Hematopoietic multipotent progenitor cell treated with erythropoietin and hydrocortisone succinate and interleukin-3 and kit ligand, for 15 days (in vitro differentiated cells): ENCODE data around the gene FXYD2.

Source experiments
- DNase-seq: peaks from one replicate; pipeline ENCODE4 v3.0.0-alpha.2; 2015; ENCODE audit warnings: low spot score

The FXYD2 gene

DNA sequence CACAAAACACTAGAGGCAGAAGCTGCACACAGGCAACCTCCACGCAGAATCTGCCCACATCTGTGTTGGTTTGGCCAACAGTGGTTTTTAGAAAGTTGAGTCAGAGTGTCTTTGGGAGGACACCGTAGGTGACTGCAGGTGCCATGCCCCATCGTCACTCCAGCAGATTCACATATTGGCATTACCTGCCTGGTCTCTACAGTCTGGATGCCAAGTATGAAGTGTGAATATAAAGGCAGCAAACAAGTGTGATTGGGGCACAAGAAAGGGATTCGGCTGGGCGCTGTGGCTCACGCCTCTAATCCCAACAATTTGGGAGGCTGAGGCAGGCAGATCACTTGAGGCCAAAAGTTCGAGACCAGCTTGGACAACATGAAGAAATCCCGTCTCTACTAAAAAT lies 11.0 kb upstream of the FXYD2 start:
- DNase-seq, result no peak

DNA sequence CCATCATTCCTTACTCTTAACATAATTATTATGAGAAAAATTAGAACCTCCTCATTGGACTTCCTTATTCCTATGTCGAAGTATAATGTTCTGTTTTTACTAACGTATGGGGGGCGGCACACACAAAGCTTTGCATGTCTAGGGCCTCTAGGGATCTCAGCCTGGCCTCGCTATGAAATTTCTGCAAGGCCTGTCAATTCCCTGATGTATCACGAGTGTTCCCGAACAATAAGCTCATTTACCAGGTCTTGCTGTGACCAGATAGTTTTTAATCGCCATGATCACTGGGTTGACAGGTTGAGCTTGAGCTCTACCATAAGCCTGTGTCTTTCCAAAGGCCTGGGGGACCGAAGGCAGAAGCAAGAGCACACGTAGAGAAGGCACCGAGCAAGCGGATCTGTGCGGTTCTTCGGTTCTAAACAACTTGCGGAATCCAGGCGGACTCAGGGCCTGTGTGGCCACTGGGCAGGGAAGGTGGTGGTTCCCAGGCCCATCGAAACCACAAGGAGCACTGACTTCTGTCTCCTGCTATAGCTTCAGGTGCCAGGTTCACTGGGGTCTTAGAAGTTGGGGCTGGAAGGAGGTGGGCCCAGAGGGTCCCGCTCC lies 10.4 kb upstream of the FXYD2 start:
- DNase-seq, result no peak

- no peak for DNase-seq
Measured at GRCh38 chr11:117834068-117834810, 9.7 kb upstream of the FXYD2 start.

GRCh38 chr11:117833401-117833891 lies 8.9 kb upstream of the FXYD2 start:
- DNase-seq, result no peak

DNA sequence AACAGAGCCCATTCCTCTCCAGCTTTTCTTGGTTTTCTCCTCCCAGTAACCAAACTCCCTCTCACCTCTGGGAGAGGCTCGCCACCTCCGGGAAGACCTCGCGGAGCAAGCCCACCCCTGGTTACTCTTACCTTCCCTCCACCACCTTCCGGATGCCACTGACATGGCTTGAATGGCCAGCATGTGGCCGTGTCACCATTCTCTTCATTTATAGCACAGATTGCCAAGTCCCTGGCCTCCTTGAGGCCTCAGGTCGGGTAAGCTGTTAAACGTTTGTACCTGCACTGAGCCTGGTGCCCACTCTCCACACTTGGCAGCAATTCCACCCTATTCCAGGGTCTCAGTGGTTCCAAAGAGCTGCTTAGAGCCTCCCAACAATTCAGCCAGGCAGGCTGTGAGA lies 8.0 kb upstream of the FXYD2 start:
- no peak for DNase-seq

DNA sequence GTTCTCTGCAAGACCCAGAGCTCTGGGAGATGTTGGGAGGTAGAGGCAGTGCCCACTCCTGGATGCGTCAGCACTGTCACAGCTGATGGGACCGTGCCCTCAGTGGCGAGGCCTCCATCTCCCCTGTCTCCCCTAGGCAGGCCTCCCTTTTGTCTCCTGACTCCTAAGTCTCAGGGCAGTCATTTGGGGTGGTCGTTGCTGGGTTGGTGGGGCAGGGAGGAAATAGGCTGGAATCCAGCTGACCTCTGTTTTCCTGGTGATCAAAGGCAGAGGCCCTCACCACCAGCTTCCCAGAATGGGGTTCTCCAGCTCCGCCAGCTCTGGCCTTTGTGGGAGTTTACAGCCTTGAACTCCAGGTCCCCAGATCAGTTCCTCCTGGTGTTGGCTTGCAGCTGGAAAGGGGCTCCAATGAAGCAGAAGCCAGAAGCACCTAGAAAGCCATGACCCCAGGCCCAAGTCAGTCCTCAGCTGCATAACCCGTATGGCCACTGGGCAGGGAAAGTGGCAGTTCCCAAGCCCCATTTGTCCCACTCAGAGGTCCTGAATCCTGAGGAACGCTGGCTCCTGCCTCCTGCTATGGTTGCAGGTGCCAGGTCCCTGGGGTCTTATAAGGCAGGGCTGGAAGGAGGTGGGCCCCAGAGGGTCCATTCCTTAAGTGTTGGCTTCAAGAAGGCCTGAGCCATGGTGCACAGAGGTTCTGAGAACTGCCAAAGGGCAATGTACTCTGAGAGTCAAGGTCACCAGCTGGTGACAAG lies 7.3 kb upstream of the FXYD2 start:
- no peak for DNase-seq

- DNase-seq, result no peak
Measured at GRCh38 chr11:117830674-117831351, 6.3 kb upstream of the FXYD2 start.

GRCh38 chr11:117830072-117830471 lies 5.5 kb upstream of the FXYD2 start:
- DNase-seq, result no peak

DNA sequence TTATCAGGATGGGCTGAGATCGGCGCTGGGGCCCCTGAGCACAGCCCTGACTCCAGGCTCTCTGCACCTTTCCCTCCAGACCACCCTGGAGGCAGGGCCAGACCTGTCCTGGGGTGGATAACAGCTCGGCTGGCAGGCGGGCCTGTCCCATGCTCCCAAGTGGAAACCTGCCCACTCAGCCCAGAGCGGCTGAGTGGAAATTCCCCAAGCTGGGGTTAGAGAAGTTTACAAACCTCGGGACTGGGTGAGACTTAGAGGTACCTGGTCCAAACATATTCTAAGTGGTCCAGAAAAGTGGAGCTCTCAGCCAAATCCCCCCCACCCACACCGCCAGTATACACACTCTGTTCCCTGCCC lies 4.8 kb upstream of the FXYD2 start:
- DNase-seq, result no peak

- no peak for DNase-seq
Measured at GRCh38 chr11:117828611-117829368, 4.2 kb upstream of the FXYD2 start.

DNA sequence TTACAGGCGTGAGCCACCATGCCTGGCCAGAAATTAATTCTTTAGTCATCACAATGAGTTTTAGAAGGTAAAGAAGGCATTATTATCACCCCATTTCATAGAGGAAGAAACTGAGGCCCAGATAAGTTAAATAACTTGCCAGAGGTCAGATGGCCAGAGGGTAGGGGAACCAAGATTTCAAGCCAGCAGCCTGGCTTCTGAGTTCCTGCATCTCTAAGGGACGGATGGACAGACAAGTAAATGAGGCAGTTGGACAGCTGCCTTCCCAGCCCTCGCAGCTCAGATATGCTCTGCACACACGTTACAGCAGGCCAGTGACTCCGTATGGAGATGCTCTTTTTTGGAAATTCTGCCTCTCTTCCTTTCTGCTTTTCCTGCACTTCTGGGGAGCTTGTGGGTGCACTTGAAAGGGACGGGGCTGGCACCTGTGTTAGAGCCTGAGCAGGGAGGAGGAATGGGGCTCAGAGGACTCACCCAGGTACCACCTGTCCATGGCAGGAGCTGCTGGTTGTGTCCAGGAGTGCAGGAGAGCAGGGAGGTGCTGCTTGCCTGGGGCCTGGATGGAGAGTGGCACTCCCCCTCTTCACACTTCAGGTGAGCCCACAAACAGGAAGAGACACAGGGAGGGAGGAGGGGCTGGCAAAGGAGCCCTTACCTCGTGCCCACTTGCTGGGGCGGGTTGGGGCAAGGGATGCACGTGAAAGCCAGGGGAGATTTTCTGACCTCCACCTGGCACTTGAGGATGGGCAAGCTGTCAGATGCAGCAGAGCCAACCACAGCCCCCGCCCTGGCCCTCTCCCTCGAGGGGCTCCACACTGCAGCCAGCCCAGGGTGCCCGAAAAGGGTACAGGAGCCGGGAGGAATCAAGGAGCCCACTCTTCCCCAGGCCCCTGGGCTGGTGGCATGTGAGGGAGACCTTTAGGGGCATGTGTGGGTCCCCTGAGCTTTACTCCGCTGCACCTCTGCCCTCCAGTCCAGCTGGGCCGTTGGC lies 3.3 kb upstream of the FXYD2 start:
- DNase-seq, result no peak

DNA sequence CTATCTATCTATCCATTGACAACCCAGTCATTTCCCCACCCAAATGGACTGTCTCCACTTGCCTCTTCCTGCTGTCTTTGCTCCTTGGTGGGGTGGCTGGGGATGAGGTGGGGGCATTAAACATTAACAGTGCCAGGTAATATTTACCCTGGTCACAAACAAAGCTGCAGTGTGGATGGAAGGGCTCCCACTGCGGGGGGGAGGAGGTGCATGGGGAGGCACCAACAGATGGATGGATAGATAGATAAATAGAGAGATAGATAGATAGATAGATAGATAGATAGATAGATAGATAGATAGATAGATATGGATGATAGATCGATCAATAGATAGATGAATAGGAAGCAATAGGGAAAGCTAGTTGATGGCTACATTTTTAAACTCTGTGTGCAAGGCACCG lies 2.3 kb upstream of the FXYD2 start:
- DNase-seq, result no peak

- DNase-seq, result no peak
Measured at GRCh38 chr11:117826190-117826570, 1.6 kb upstream of the FXYD2 start.

DNA sequence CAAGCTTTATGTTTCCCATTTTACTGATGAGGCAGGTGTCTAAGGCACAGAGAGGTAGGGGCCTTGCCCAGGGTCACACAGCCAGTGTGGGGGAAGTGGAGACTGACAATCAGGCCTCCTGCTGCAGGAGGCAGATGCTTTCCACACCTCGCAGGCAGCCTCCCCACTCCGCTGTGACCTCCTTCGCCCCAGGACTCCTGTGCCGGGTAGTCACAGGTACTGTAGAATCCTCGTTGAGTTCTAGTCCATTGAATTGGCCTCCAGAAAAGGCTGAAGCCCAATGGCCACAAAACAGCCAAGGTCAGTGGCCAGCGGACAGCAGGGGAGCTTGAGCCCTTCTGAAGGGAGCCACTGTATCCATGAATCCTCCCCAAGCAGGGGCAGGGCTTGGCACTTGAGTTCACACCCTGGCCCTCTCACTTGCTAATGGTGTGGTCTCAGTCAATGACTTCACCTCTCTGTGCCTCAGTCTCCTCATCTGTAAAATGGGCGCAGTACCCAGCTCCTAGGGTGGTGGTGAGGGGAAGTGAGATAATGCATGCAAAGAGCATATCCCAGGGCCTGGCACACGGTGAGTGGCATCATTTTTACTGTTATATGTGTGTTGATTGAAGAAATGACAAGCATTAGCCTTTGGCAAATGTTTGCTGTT lies 1.1 kb upstream of the FXYD2 start:
- no peak for DNase-seq

GRCh38 chr11:117823946-117824420 lies 561 bp downstream of the FXYD2 start:
- no peak for DNase-seq

DNA sequence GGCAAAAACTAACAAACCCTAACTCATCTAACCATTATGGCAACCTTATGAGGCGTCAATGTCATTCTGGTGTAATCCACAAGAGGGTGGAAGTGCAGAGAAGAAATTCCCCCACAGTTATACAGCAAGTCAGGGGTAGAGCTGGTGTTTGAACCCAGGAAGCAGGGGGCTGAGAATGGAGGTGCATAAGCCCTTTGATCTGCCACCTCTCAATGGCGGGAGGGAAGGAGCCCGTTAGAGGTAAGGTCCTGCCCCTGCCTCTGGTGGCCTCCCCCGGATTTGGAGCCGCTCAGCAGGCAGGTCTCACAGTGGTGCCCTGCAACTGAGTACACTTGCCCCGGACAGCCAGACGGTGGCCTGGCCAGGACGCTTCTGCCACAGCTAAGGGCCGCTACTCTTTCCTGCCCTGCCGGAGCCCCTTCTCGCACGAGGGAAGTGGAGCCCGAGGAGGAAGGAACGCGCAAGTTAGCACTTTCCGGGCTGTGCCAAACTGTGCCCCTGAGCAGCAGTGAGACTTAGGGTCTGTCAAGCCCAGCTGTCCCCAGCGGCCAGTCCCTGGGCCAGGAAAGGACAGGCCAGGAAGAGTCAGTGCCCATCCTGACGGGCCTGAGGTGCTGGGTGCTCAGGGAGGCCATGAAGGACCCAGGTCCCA lies 1.1 kb downstream of the FXYD2 start:
- no peak for DNase-seq

DNA sequence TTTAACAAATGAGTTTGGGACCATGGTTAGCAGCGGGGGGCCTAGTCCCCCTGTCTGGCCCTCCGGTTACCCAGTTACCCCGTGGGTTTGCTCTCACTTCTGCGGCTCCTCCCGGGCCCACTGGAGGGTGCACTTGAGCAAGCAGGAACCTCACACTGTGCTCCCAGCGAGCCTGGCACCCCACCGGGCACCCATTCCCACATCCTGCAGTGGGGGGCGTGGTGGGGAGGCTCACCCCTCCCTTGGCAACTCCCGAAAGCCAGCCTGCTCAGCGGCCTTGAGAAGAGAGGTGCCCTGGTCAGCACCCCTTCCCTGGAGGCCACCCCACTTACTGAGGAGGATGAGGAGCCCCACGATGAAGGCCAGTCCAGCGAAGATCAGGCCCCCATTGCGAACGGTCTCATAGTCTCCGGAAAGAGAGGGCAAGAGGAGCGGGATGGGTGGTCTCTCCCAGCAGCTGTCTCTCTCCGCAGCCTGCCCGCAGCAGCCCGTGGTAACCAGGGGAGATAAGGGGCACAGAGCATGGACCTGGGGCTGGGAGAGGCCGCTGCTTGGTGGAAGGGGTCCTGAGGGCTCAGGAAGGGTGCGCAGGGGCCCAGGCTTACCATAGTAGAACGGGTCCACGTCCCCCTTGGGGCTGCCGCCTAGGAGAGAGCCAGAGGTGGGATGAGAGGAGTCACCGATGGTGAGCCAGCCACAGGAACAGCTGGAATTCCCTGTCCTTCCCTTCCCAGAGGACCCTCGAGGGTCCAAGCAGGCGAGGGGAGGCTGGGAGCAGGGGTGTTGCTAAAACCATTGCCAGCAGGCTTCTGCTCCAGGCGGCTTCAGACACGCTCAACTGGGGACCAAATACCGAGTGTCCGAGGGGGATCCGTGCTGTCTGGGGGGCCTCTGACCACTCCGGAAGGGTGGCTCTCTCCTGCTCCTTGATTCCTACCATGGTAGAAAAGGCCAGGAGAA lies 2.2 kb downstream of the FXYD2 start:
- DNase-seq, result no peak

DNA sequence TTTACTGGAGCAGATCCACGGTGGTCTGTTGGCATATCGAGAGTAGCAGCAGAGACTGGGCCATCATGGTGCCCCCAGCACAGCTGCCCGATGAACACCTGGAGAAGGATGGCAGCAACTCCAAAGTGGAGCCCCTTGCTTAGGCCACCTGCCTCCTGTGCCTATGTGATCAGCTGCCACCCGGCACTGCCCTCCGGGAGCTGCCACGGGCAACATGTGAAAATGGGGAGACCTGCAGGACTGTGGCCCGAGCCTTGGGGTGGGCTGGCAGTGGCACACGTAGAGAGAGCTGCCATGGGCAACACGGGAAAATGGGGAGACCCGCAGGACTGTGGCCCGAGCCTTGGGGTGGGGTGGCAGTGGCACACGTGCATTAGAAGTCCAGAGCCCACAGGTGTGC lies 3.1 kb downstream of the FXYD2 start:
- no peak for DNase-seq
